SU-DHL-6 (cell line): ENCODE measurements around the gene TRAF4.

Source experiments
- H2AFZ ChIP-seq: fragments of 200-600 bp; sonication (generic); 2 replicates; pipeline ENCODE4 v1.6.1; 2014; ENCODE audit warnings: low read depth, mild to moderate bottlenecking, moderate library complexity, mixed read lengths, antibody characterized with exemption, low read length; ENCODE audit not compliant: severe bottlenecking
- H3F3A ChIP-seq: fragments of 200-600 bp; shearing (Covaris generic); 2 replicates; pipeline ENCODE4 v1.6.0; 2016; ENCODE audit warnings: antibody characterized with exemption, mild to moderate bottlenecking; ENCODE audit not compliant: insufficient read depth
- H3K27ac ChIP-seq: fragments of 200-600 bp; sonication (generic); 2 replicates; pipeline ENCODE4 v1.5.1; 2016; ENCODE audit warnings: low read depth, mild to moderate bottlenecking, low read length, moderate library complexity, mixed read lengths
- H3K27me3 ChIP-seq: fragments of 200-600 bp; sonication (generic), shearing (Covaris generic); 2 replicates; pipeline ENCODE4 v1.6.0; 2014; ENCODE audit warnings: mild to moderate bottlenecking, low read length
- H3K36me3 ChIP-seq: fragments of 200-600 bp; sonication (generic); 2 replicates; pipeline ENCODE4 v1.6.1; 2014; ENCODE audit warnings: mild to moderate bottlenecking, low read length, mixed read lengths
- H3K4me2 ChIP-seq: fragments of 300-600, 200-600 bp; shearing (Covaris generic), sonication (generic); 2 replicates; pipeline ENCODE4 v1.6.0; 2014; ENCODE audit warnings: low read length, low read depth, mild to moderate bottlenecking; ENCODE audit not compliant: poor library complexity, severe bottlenecking
- H3K4me3 ChIP-seq: fragments of 200-600 bp; sonication (generic); 2 replicates; pipeline ENCODE4 v1.5.1; 2014; ENCODE audit warnings: antibody characterized with exemption, low read length, mild to moderate bottlenecking, mixed read lengths; ENCODE audit not compliant: insufficient read depth, poor library complexity, severe bottlenecking
- H3K79me2 ChIP-seq: fragments of 200-600 bp; sonication (generic); 2 replicates; pipeline ENCODE4 v1.6.1; 2014; ENCODE audit warnings: mild to moderate bottlenecking, low read length, moderate library complexity; ENCODE audit not compliant: insufficient read depth
- H3K9ac ChIP-seq: fragments of 200-600 bp; sonication (generic); 2 replicates; pipeline ENCODE4 v1.7.0; 2014; ENCODE audit warnings: mild to moderate bottlenecking, low read length
- H3K9me2 ChIP-seq: fragments of 200-600 bp; sonication (generic); replicated peaks from 2 replicates; pipeline ENCODE4 v1.6.1; 2014; ENCODE audit warnings: low read length; ENCODE audit not compliant: insufficient read depth
- H3K9me3 ChIP-seq: fragments of 200-600 bp; sonication (generic); 2 replicates; pipeline ENCODE4 v1.6.1; 2014; ENCODE audit warnings: low read length, mixed read lengths; ENCODE audit not compliant: insufficient read depth
- H4K20me1 ChIP-seq: fragments of 200-600 bp; sonication (generic); 2 replicates; pipeline ENCODE4 v1.6.1; 2014; ENCODE audit warnings: low read depth, mild to moderate bottlenecking, antibody characterized with exemption, low read length, moderate library complexity, mixed read lengths
- CTCF ChIP-seq: fragments of 200-600 bp; sonication (generic); IDR thresholded peaks from one replicate; pipeline ENCODE4 v1.5.1; 2017; ENCODE audit warnings: antibody characterized with exemption, mild to moderate bottlenecking, low read length, moderate library complexity; ENCODE audit not compliant: insufficient read depth, poor library complexity, severe bottlenecking
- EZH2phosphoT487 ChIP-seq: fragments of 200-600 bp; sonication (generic), shearing (Covaris generic); conservative IDR thresholded peaks from 2 replicates; pipeline ENCODE4 v1.6.1; 2018; ENCODE audit warnings: mild to moderate bottlenecking, antibody characterized with exemption, low read length, moderate library complexity, mixed read lengths

The TRAF4 gene

GRCh38 chr17:28743243-28744103 lies at the start of gene TRAF4:
TRAF4 (plus strand) TSS chr17:28744011; CDS start chr17:28744113, 102 bp downstream.
- no peak within 1 kb of the TSS for H2AFZ ChIP-seq
- H4K20me1 ChIP-seq: no peaks in the 10 kb centered on the region; the same call in 1 of the 2 replicates

GRCh38 chr17:28698253-28698941 lies 45.4 kb upstream of the TRAF4 start:
- H3K27me3 ChIP-seq: no peaks in the 10 kb centered on the region
- no peaks in the 10 kb centered on the region for H3F3A ChIP-seq
- no peaks in the 10 kb centered on the region for H3K9me3 ChIP-seq
- H3K4me3 ChIP-seq: no peak overlapping the region
- peaks cover 3% of the 10 kb centered on the region; the same call in 1 of the 2 replicates for H3K36me3 ChIP-seq
- H3K9me2 ChIP-seq: no peaks in the 10 kb centered on the region
- TF ChIP-seq EZH2phosphoT487 (no peak), CTCF (no peak)
- no peaks in the 10 kb centered on the region for H3K79me2 ChIP-seq
- H2AFZ ChIP-seq: no peak overlapping the region
- no peak overlapping the region for H3K27ac ChIP-seq
- H4K20me1 ChIP-seq: no peaks in the 10 kb centered on the region
- H3K4me2 ChIP-seq: no peak overlapping the region
- H3K9ac ChIP-seq: no peak overlapping the region

More at GRCh38 chr17:28743243-28744103, at the start of gene TRAF4:
- Histone ChIP-seq H3K9ac (peak within 1 kb of the TSS; percentile 99), H3K36me3 (peaks cover 14% of the 10 kb centered on the region), H3K79me2 (peaks cover 41% of the 10 kb centered on the region), H3K9me2 (no peaks in the 10 kb centered on the region), H3K9me3 (no peaks in the 10 kb centered on the region), H3K4me3 (peak within 1 kb of the TSS; percentile 98), H3K4me2 (peak within 1 kb of the TSS; percentile 94), H3K27ac (peak within 1 kb of the TSS; percentile 99), H3K27me3 (no peaks in the 10 kb centered on the region), H3F3A (peaks cover 88% of the 10 kb centered on the region)
- TF ChIP-seq EZH2phosphoT487 (no peak), CTCF (no peak)

GRCh38 chr17:28700278-28700677 lies 43.5 kb upstream of the TRAF4 start:
- TF ChIP-seq EZH2phosphoT487 (no peak), CTCF (no peak)
- Histone ChIP-seq H4K20me1 (no peaks in the 10 kb centered on the region), H3K9ac (no peak overlapping the region), H3K79me2 (no peaks in the 10 kb centered on the region), H3K36me3 (peaks cover 3% of the 10 kb centered on the region; the same call in 1 of the 2 replicates), H3K27me3 (no peaks in the 10 kb centered on the region), H3K4me3 (no peak overlapping the region), H2AFZ (no peak overlapping the region), H3F3A (no peaks in the 10 kb centered on the region), H3K9me3 (no peaks in the 10 kb centered on the region), H3K9me2 (no peaks in the 10 kb centered on the region), H3K4me2 (no peak overlapping the region), H3K27ac (no peak overlapping the region)
